Common myeloid progenitor, CD34-positive (primary cell): Measurements from ENCODE around the gene OCA2.

Source experiments
- CTCF ChIA-PET: fragments of 350-600 bp; sonication (Branson Sonifier 250); formaldehyde crosslinking; loops from one replicate; lab custom pipeline; 2021; ENCODE audit warnings: antibody characterized with exemption; lab: Charles Lee
- POLR2A ChIA-PET: fragments of 350-600 bp; sonication (Branson Sonifier 250); formaldehyde crosslinking; loops from one replicate; lab custom pipeline; 2021; ENCODE audit warnings: antibody characterized with exemption; lab: Charles Lee
- DNase-seq, 3 donors: peaks; one replicate each; pipeline versions ENCODE4 v3.0.0 to v3.0.0-alpha.2; 2013
- H3K27ac ChIP-seq, 2 experiments: 1 replicate in 1 of 2; 2 replicates in 1 of 2; pipeline ENCODE4 v1.7.0; 2013; ENCODE audit warnings: inconsistent platforms in 2 of 2, low read length in 2 of 2, mild to moderate bottlenecking in 2 of 2, low read depth in 1 of 2, moderate library complexity in 1 of 2; ENCODE audit not compliant: severe bottlenecking in 2 of 2, insufficient read depth in 1 of 2, poor library complexity in 1 of 2
- H3K27me3 ChIP-seq, 5 experiments: replicated peaks in 2 of 5; 1 replicate in 3 of 5; 2 replicates in 2 of 5; pipeline versions ENCODE4 v1.6.1 to v1.7.0; 2013; ENCODE audit warnings: low read length in 4 of 5, mild to moderate bottlenecking in 2 of 5, moderate library complexity in 2 of 5, inconsistent platforms in 1 of 5; ENCODE audit not compliant: insufficient read depth in 5 of 5, control insufficient read depth in 4 of 5
- H3K36me3 ChIP-seq, 4 experiments: 1 replicate in 2 of 4; 2 replicates in 2 of 4; pipeline versions ENCODE4 v1.6.1 to v1.7.0; 2013; ENCODE audit warnings: low read length in 3 of 4, control low read depth in 1 of 4, mild to moderate bottlenecking in 1 of 4; ENCODE audit not compliant: control insufficient read depth in 4 of 4, insufficient read depth in 4 of 4
- H3K4me1 ChIP-seq, 4 experiments: 1 replicate in 3 of 4; 2 replicates in 1 of 4; pipeline versions ENCODE4 v1.6.1 to v1.7.1; 2013; ENCODE audit warnings: low read length in 3 of 4, mild to moderate bottlenecking in 3 of 4, control low read depth in 1 of 4, inconsistent platforms in 1 of 4, moderate library complexity in 1 of 4; ENCODE audit not compliant: control insufficient read depth in 4 of 4, insufficient read depth in 4 of 4; ENCODE audit errors: control extremely low read depth in 1 of 4
- H3K4me3 ChIP-seq, 7 experiments: 1 replicate in 4 of 7; 2 replicates in 3 of 7; pipeline versions ENCODE4 v1.5.1 to v1.7.0; 2013; ENCODE audit warnings: mild to moderate bottlenecking in 7 of 7, low read length in 6 of 7, moderate library complexity in 6 of 7, inconsistent platforms in 2 of 7, low read depth in 2 of 7, control low read depth in 1 of 7; ENCODE audit not compliant: insufficient read depth in 4 of 7, control insufficient read depth in 1 of 7; ENCODE audit errors: extremely low read depth in 1 of 7
- H3K9me3 ChIP-seq, 5 experiments: 1 replicate in 4 of 5; 2 replicates in 1 of 5; pipeline versions ENCODE4 v1.6.1 to v1.7.1; 2013; ENCODE audit warnings: low read length in 4 of 5, mild to moderate bottlenecking in 2 of 5, inconsistent platforms in 1 of 5, low read depth in 1 of 5, moderate library complexity in 1 of 5; ENCODE audit not compliant: control insufficient read depth in 4 of 5, insufficient read depth in 2 of 5; ENCODE audit errors: control extremely low read depth in 1 of 5
- WGBS: methylation state at CpG from one replicate; pipeline ENCODE4 v1.1.5; 2013; ENCODE audit not compliant: insufficient coverage; 5-methylcytosine and 5-hydroxymethylcytosine counted together

The OCA2 gene

DNA sequence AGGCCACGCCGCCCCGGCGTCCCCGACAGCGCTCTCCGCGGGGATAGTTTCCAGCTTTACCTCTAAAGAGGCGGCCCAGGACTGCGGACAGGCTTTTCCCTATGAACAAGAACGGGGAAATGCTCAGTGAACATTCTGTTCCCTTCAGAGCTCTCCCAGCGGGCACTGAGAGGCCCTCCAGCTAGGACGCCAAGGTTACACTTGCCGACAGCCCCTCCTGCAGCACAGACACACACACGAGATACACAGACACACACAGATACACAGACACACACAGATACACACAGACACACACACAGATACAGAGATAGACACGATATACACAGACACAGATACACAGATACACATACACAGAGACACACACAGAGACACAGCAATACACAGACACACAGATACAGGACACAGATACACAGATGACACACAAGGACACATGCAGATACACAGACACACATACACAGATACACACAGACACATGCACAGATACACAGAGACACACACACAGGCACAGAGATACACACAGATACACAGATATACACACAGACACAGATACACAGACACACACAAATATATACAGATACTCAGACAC, 533 bp upstream of the OCA2 start:
- Histone ChIP-seq H3K27me3 (peaks cover 16 to 96% (median 42%) of the 10 kb centered on the region in 5 experiments), H3K36me3 (no peaks in the 10 kb centered on the region), H3K4me3 (peak overlapping the region in 3 of 7 experiments; percentile 41 to 62 (median 43)), H3K4me1 (peaks cover 1 to 39% (median 35%) of the 10 kb centered on the region in 4 experiments), H3K9me3 (peaks cover 0 to 6% (median 4%) of the 10 kb centered on the region in 5 experiments), H3K27ac (no peak overlapping the region)
- WGBS, result 7% methylated on average over 16 of the region's 16 CpGs
- POLR2A ChIA-PET, result interaction anchor here (1.0 kb wide), 1 partner anchor 8 kb away, joined by 3 read pairs; no protein-coding TSS in a partner anchor
- CTCF ChIA-PET, result interaction anchor here (1.3 to 2.6 kb wide), 3 partner anchors 9 to 52 kb away, joined by 3 to 19 read pairs (median 5); no protein-coding TSS in a partner anchor
- no peak for DNase-seq

GRCh38 chr15:28098360-28098765, 752 bp downstream of the OCA2 start:
- Histone ChIP-seq H3K4me1 (peaks cover 1 to 45% (median 38%) of the 10 kb centered on the region in 4 experiments), H3K27me3 (peaks cover 16 to 99% (median 46%) of the 10 kb centered on the region in 5 experiments), H3K4me3 (no peak overlapping the region), H3K36me3 (no peaks in the 10 kb centered on the region), H3K27ac (no peak overlapping the region), H3K9me3 (peaks cover 0 to 6% (median 4%) of the 10 kb centered on the region in 5 experiments)
- 53% methylated on average over 9 of the region's 11 CpGs for WGBS
- no peak for DNase-seq
- CTCF ChIA-PET, result interaction anchor here (1.3 to 2.6 kb wide), 3 partner anchors 10 to 51 kb away, joined by 3 to 19 read pairs (median 5); no protein-coding TSS in a partner anchor
- POLR2A ChIA-PET, result no interaction called here

DNA sequence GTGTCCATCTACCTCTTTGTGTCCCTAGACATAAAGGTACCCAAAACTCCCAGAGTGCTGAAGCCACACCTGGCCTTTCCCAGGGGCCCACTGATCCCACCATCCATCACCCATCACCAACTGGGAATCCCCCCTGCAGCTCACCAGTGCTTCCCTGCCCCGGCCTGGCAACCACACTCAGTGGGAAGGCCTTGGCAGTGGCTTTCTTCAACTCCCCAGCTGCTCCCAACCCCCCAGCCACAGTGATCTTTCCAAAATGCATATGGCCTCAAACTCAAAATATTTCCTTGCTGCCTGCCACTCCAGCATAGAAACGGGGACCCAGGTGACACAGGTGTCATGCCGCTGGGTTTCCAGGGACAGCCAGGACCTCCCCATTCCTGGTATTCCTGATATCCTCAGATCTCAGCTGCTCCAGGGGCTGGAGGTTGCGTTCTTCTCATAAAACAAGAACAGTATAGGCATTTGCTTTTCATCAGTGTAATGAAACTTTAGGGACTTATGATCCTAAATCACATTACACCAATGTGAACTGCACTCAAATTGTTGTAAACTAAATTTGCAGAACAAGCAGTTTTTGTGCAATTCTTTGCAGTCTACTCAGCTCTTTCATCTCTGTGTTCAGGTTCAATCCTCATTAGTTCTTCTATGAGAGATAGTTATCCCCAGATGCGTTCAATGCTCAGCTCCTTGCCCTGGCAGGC, 1.3 kb downstream of the OCA2 start:
- ChIA-PET POLR2A (no interaction called here), CTCF (interaction anchor here (1.7 to 2.6 kb wide), 2 partner anchors 11 to 13 kb away, joined by 5 to 19 read pairs; no protein-coding TSS in a partner anchor)
- WGBS, result 94% methylated on average over 5 of the region's 5 CpGs
- no peak overlapping the region for H3K4me3 ChIP-seq
- peaks cover 1 to 45% (median 38%) of the 10 kb centered on the region in 4 experiments for H3K4me1 ChIP-seq
- peaks cover 19 to 99% (median 48%) of the 10 kb centered on the region in 5 experiments for H3K27me3 ChIP-seq
- H3K9me3 ChIP-seq, result peaks cover 0 to 6% (median 4%) of the 10 kb centered on the region in 5 experiments
- no peaks in the 10 kb centered on the region for H3K36me3 ChIP-seq
- no peak for DNase-seq
- H3K27ac ChIP-seq, result no peak overlapping the region

DNA sequence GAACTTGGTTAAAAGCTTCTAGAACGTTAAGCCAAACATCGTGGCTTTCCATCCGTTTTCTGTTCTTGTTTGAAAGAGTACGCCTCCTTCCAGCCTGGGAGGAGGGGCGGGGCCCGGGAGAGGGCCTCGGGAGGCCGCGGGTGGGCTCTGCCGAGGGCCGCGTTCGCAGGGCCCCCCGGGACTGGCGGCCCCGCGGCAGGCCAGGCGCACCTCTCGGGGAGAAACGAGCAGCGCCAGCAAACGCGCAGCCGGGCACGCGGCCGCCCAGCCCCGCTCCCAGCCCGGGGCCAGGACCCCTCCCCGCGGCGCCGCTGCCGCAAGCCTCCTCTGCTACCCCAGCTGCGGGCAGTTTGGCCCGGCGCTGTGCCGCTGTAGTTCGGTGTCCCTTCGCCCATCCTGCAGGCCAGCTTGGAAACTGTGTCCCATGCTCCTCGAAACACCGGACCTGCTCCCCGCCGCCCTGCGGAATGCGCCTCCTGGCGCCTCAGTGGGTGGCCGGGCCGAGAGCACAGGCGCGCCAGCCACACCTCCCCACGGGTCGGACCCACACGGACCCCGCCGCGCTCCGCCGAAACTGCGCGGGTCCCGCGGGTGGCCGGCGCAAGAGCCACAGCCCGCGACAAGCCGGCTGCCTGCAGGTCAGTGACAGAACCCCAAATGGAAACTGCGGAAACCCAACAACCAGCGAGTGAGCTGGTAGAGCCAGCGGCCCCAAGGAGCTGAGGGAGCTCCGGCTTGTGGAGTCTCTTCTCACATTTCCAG, 2.3 kb downstream of the OCA2 start:
- Histone ChIP-seq H3K27ac (no peak overlapping the region), H3K27me3 (peaks cover 23 to 98% (median 48%) of the 10 kb centered on the region in 5 experiments), H3K36me3 (no peaks in the 10 kb centered on the region), H3K4me1 (peaks cover 1 to 45% (median 38%) of the 10 kb centered on the region in 4 experiments), H3K9me3 (peaks cover 0 to 3% (median 2%) of the 10 kb centered on the region in 5 experiments), H3K4me3 (peak overlapping the region in 6 of 7 experiments; percentile 27 to 78 (median 60))
- ChIA-PET CTCF (no interaction called here), POLR2A (no interaction called here)
- DNase-seq, result peak in 1 of 3 donors; percentile 29
- 1% methylated on average over 66 of the region's 72 CpGs for WGBS

- Histone ChIP-seq H3K4me1 (peaks cover 1 to 45% (median 38%) of the 10 kb centered on the region in 4 experiments), H3K27me3 (peaks cover 23 to 97% (median 48%) of the 10 kb centered on the region in 5 experiments), H3K27ac (no peak overlapping the region), H3K9me3 (peaks cover 0 to 8% (median 5%) of the 10 kb centered on the region in 5 experiments), H3K36me3 (no peaks in the 10 kb centered on the region), H3K4me3 (peak overlapping the region; percentile 1 to 78 (median 58))
- WGBS, result 2% methylated on average over 13 of the region's 13 CpGs
- ChIA-PET POLR2A (no interaction called here), CTCF (no interaction called here)
- peak in 1 of 3 donors; percentile 32 for DNase-seq
Observed at GRCh38 chr15:28096411-28096669, 2.8 kb downstream of the OCA2 start.

- POLR2A ChIA-PET, result interaction anchor here (0.6 kb wide), 1 partner anchor 14 kb away, joined by 4 read pairs; no protein-coding TSS in a partner anchor
- no peak overlapping the region for H3K27ac ChIP-seq
- peaks cover 1 to 45% (median 38%) of the 10 kb centered on the region in 4 experiments for H3K4me1 ChIP-seq
- DNase-seq, result peak in 2 of 3 donors; percentile 37 to 61
- H3K27me3 ChIP-seq, result peaks cover 22 to 83% (median 40%) of the 10 kb centered on the region in 5 experiments
- WGBS, result under 1% methylated on average over 56 of the region's 76 CpGs
- CTCF ChIA-PET, result interaction anchor here (0.6 to 1.4 kb wide), 3 partner anchors 9 to 57 kb away, joined by 3 to 7 read pairs (median 4); no protein-coding TSS in a partner anchor
- peaks cover 0 to 19% (median 7%) of the 10 kb centered on the region in 5 experiments for H3K9me3 ChIP-seq
- H3K4me3 ChIP-seq, result peak overlapping the region in 6 of 7 experiments; percentile 6 to 78 (median 56)
- no peaks in the 10 kb centered on the region for H3K36me3 ChIP-seq
Observed at GRCh38 chr15:28094732-28095521, 4.2 kb downstream of the OCA2 start.
